ENCODE data around the gene CDC42.

CDC42 gene

DNA sequence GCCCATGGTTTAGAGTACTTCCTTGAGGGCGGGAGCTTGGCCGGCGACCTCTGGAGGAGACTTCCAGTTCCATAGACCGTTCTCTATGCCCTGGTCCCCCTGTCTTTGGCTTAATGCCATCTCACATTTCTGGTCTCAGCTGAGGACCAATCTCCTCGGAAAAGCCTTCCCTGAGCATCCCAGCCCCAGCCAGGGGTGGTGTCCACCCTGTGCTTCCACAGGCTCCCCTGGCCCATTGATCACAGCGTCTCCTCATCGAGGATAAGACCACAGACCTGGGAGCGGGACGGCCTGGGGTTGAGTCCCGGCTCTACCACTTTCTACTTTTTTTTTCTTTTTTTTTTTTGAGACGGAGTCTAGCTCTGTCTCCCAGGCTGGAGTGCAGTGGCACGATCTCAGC lies 75.9 kb downstream of the CDC42 start:
- DNase-seq (ENCODE audit: low read depth in 3 of 3) = no peak

DNA sequence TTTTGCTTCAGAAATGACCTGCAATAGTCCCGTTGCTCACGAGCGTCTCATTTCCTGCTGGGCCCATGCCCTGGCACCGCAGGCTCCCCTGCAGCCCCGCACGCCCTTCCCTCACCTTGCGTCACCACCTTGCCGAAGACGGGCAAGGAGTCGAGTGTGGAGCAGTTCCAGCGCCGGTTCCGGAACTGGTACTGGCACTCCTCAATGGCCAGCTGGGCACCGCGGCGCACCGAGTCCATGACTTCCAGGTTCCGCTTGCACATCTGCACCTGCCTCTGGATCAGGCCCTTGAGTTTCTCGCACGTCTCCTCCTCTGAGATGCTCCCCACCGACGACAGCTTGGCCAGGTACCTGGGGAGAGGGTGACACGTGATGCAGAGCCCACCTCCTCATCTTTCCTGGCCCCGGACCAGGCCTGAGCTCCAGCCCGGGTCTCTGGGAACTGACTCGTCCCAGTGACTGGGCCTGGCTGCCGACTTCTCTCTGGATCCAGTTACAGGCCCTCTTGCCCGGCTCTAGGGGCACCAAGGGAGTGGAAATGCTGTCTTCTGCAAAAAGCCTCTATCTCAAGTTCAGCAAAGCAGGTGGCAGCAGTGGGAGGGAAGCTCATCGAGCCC lies 77.1 kb downstream of the CDC42 start:
- DNase-seq (ENCODE audit: low read depth in 3 of 3) = no peak

DNA sequence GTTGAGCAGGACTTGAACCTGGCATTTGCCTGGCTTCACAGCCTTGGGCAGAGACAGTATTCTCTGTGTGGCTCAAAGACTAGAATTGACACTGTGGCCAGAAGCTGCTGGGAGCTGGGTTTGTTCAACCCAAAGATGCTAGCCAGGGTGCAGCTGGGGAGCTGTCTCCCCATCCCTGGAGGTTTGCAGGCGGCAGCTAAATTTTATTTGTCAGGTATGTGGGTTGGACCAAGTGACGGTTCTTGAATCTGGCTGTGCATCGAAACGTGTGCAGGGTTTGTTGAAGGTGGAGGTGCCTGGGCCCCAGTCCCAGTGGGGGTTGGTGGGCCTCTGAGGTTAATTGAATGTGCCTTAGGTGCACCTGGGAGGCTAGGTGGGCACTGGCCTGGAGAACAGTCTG lies 78.6 kb downstream of the CDC42 start:
- DNase-seq (ENCODE audit: low read depth in 3 of 3) = no peak

DNA sequence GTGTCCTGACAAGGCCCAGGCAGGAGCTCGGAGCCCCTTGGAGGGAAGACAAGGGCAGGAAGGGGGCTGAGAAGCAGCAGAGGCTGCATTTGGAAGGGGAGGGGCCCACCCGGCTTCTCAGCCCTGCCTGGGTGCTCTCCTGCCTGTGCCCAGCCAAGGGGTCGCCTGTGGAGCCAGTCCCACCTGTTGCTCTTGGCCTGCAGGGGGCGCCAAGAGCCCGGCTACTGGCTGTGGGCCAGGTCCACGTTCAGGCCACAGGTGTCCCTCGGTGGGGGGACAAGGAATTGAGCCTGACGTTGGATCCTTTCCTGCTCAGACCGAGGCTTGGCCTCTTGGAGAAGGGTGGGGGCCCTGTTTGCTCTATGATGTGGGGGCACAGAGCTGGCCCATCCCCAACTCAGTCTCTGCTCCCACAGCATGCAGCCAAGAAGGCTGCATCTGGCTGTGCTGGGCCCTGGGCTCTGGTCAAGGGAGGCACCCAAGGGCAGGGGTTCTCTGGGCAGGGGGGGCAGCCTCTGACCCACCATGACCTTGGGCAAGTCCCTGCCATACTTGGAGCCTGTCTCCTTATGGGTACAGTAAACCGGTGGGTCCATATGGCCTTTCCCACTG lies 79.5 kb downstream of the CDC42 start:
- peak; percentile 16 to 53 (median 19) for DNase-seq (ENCODE audit: low read depth in 3 of 3)

DNA sequence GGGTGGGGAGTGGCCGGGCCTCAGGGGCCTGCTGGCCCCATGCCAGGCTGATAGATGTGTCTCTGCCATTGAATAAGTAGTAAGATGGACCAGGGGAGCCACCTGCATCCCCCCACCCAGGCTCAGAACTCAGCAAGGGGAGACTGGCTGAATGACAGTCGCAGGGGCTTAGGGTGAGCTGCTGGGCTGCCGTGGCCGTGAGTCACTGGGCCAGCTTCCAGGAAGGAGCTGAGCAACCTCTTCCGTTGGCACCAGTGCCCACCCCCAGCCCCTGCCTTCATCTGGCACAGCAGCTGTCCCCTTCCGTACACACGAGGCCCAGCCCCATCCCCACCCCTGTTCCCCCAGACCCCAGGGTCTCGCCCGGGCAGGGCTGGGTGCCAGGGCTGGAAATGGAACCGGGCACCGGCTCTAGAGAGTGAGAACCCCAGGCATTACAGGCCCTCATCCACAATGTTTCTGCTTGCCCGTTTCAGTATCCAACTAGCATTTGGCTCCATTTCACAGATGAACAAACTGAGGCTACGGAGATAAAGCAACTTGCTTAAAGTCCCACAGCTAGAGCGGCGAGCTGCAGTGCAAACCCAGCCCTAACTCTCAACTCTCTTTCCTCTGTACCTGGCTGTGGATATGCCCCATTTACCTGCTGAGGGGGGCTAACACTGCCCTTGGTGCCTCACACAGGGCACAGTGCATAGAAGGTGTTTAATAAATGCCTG lies 80.2 kb downstream of the CDC42 start:
- DNase-seq (ENCODE audit: low read depth in 3 of 3) = no peak

DNA sequence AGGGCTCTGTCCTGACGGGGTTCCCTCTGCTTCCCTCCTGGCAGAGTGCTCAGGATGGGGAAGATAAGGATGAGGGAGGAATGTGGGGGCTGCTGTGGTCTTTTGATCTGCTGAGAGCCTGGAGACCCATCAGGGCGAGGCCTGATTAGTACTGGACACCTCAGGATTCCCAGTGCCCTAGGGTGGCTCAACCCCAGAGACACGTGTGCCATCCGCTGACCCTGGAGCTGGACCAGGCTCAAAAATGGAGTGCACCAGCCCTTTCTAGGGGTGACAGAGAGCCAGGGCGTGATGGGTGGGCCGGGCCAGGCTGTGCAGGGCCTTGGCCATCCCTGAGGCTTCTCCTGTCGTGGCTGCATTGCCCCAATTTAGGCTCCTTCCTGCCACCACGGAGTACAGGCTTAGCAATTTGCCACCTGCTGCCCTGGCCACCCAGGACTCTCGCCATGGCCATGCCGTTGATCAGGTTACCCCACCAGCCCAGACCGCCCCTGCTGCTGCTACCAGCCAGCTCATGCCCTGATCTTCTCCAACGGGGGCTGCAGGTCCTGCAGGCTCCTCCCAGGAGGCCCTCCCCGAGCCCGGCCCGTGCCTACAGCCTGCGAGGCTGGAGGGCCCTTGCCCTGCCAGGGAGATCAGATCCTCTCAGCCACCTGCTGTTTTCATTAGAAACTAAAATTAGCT lies 80.9 kb downstream of the CDC42 start:
- no peak for DNase-seq (ENCODE audit: low read depth in 3 of 3)

DNA sequence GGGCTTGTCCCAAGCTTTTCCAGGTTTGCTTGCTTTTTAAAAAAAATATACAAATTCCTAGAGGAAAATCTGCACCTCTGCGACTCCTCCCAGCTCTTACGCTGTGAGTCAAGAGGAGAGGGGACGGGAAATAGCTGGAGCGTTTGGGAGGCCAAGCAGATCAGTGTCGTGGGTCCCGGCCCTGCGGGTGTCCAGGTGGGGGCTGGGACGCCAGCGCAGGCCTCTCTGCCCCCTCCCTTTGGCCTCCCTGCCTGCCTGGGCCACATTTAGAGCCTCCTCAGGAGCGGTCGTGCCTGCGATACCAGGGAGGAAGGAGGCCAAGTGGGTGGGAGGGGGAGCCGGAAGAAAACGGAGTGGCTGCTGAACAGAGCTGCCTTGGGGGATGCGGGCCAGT lies 81.4 kb downstream of the CDC42 start:
- no peak for DNase-seq (ENCODE audit: low read depth in 3 of 3)

DNA sequence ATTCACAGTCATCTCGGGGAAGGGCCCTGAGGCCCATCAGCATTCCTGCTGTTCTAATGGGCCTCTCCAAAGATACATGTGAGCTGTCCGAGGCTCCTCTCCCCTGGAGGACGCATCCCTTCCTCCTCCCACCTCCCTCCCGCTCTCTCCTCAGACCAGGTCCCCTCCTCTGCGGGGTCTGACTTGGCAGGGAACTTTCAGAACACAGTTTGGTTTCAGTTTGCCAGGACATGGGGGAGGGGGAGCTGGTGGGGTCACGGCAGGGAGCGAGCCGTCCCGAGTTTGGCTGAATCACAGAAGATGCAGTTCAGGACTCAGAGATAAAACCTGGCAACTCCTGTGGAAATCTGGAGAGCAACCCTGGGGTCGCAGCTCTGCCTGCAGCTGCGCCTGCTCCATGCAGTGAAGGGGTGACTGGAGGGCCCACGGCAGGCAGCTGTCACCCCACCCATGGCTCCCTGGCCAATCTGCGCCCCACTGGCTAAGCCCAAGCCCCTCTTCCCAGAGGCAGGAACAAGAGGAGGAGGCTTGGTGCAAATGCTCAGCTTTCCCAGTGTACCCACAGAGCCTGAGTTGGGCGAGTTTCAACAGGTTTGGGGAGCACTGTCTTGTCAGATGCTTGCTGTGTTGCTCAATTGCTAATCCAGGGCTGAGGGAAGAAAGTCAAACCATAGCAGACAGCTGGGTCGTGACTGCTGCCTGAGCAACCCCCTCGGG lies 84.7 kb downstream of the CDC42 start:
- DNase-seq (ENCODE audit: low read depth in 3 of 3) = no peak

DNA sequence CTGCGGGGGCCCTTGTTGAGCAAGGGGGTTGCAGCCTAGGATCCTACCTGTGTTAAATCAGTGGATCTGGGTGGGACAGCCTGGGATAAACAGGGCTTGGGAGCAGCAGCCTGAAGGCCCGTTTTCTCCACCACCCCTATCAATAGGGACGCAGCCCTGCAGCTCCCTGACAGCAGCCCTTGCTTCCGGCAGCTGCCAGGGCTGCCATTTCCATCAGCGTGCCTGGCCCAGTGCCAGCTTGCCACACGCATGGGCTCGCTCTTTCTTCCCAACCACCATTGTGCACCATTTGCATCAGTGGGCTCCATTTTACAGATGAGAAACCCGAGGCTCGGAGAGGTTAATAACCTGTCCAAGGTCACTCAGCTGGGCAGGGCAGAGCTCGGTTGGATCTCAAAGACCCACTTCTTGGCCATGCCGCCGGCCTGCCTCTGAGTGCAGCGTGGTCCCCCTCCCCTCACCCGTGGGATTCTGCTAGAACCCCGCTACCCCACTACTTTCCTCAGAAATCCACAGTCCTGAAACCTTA lies 86.6 kb downstream of the CDC42 start:
- DNase-seq (ENCODE audit: low read depth in 3 of 3) = no peak

DNA sequence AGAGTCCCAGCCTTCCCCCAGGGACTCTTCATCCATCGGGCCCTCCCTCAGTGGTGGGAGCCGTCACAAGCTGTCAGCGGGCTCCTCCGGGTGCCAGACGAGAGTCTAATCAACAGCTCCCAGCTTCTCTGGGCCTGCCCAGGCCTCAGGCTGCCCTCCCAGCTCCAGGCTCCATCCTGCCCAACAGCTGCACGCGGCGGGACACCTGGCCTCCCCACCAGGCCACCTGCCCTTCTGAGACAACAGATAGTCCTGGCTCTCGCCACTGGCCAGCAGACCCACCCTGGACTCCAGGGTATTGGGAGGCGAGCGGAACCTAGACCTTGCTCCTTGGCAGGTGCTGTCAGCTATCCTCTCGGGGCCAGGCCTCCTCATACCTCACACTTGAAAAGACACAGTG lies 87.3 kb downstream of the CDC42 start:
- no peak for DNase-seq (ENCODE audit: low read depth in 3 of 3)
